CD4-positive, alpha-beta T cell (primary cell): Measurements from ENCODE around the gene USP44. TPM values are rescaled to one million over a fixed set of nuclear protein-coding genes. Genes with fewer than 3 reads are reported as not detected.
A peak's percentile ranks its signal among the peaks of the same experiment; 100 is the strongest.

Source experiments
- ATAC-seq: fragments of 200-7000 bp; cut with Tn5 transposase; one replicate; pipeline ENCODE4 v1.10.0; 2022; ENCODE audit warnings: mild to moderate bottlenecking; ENCODE audit not compliant: poor library complexity
- CTCF ChIA-PET: fragments of 350-600 bp; sonication (Branson Sonifier 250); formaldehyde crosslinking; loops from one replicate; lab custom pipeline; 2021; ENCODE audit warnings: antibody characterized with exemption, inconsistent platforms; lab: Charles Lee
- POLR2A ChIA-PET: fragments of 350-600 bp; sonication (Branson Sonifier 250); formaldehyde crosslinking; loops from one replicate; lab custom pipeline; 2021; ENCODE audit warnings: antibody characterized with exemption, inconsistent platforms; lab: Charles Lee
- DNase-seq, 14 experiments: peaks; one replicate each; pipeline ENCODE4 v3.0.0-alpha.2; 2013 to 2020; ENCODE audit warnings: mixed read lengths in 2 of 14
- H3K27ac ChIP-seq, 2 donors: one replicate each; pipeline versions ENCODE4 v1.5.1 to v1.7.0; 2013; ENCODE audit warnings: low read length in 2 of 2, low read depth in 1 of 2, mild to moderate bottlenecking in 1 of 2
- H3K27me3 ChIP-seq, 2 experiments: 1 replicate in 1 of 2; 2 replicates in 1 of 2; pipeline versions ENCODE4 v1.6.1 to v1.7.0; 2013; ENCODE audit warnings: low read length in 2 of 2, control low read depth in 1 of 2, mild to moderate bottlenecking in 1 of 2, moderate library complexity in 1 of 2; ENCODE audit not compliant: insufficient read depth in 2 of 2, control insufficient read depth in 1 of 2
- H3K36me3 ChIP-seq: one replicate; pipeline ENCODE4 v1.6.1; 2013; ENCODE audit warnings: low read length, control low read depth; ENCODE audit not compliant: insufficient read depth
- H3K4me1 ChIP-seq: one replicate; pipeline ENCODE4 v1.6.1; 2013; ENCODE audit warnings: low read length, control low read depth; ENCODE audit not compliant: insufficient read depth
- H3K4me3 ChIP-seq: one replicate; pipeline ENCODE4 v1.5.1; 2013; ENCODE audit warnings: mild to moderate bottlenecking, low read length, moderate library complexity
- H3K9me3 ChIP-seq, 2 experiments: 1 replicate in 1 of 2; 2 replicates in 1 of 2; pipeline versions ENCODE4 v1.6.1 to v1.7.0; 2013; ENCODE audit warnings: low read length in 2 of 2, mild to moderate bottlenecking in 2 of 2, control low read depth in 1 of 2, moderate library complexity in 1 of 2; ENCODE audit not compliant: control insufficient read depth in 1 of 2, insufficient read depth in 1 of 2
- H3K27ac Mint-ChIP-seq: one replicate; pipeline ENCODE4 v1.8.0; 2020; ENCODE audit warnings: mixed read lengths
- H3K27me3 Mint-ChIP-seq: one replicate; pipeline ENCODE4 v1.8.0; 2021; ENCODE audit warnings: mixed read lengths
- H3K36me3 Mint-ChIP-seq: one replicate; pipeline ENCODE4 v1.8.0; 2021; ENCODE audit warnings: low read depth, mixed read lengths
- H3K4me1 Mint-ChIP-seq: one replicate; pipeline ENCODE4 v1.8.0; 2021; ENCODE audit warnings: low read depth, mixed read lengths
- H3K4me3 Mint-ChIP-seq: one replicate; pipeline ENCODE4 v1.8.0; 2020; ENCODE audit warnings: mild to moderate bottlenecking, mixed read lengths
- H3K9me3 Mint-ChIP-seq: one replicate; pipeline ENCODE4 v1.8.0; 2020; ENCODE audit warnings: mixed read lengths
- intact Hi-C, 2 experiments: fragments of 100-400 bp; cut with DNase I in 1 of 2; cut with micrococcal nuclease in 1 of 2; formaldehyde crosslinking; loops; one replicate each; pipeline versions ENCODE4 v1.15.1 to v1.9.0; 2023 to 2025; cut with DNase I, micrococcal nuclease
- total RNA-seq, 174 experiments: library from RNA in 2 of 174; stranded (reverse) in 2 of 174; gene quantifications; one replicate each; pipeline ENCODE4 v1.2.3 and lab custom pipeline; 2021 to 2026
- TF ChIP-seq, protein P1 (sequence below): fragments of 200-600 bp; IDR thresholded peaks from one replicate; pipeline ENCODE4 v1.8.0; 2022; ENCODE audit warnings: antibody characterized with exemption, mild to moderate bottlenecking

Gene USP44
- total RNA-seq, 2 experiments from 2014 or later: 1.3 to 1.5 TPM

DNA sequence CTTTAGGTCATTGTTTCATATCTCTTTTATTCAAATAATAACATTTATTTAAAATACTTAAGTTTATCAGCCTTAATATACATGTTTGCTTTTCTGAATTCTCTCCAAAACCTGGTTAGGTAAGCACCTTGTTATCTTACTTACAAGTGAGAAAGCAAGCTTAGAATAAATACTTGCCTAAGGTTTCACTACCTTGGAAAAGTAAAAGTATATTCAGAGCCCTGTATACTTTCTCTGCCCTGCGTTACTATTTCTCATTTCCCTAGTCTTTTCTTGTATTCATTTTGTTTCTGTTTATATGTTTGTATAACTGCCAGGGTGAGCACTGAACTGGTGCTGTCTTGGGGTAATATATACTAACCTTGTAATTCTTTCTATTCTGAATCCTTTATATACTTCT is 55.8 kb downstream of the USP44 start:
- H3K36me3 Mint-ChIP-seq: peaks cover 81% of the 10 kb centered on the region
- H3K27ac ChIP-seq: no peak overlapping the region
- ATAC-seq (no peak), DNase-seq (no peak)
- H3K9me3 Mint-ChIP-seq: no peaks in the 10 kb centered on the region
- no peaks in the 10 kb centered on the region for H3K4me1 ChIP-seq
- intact Hi-C loops: no loop called here
- H3K4me3 ChIP-seq: no peak overlapping the region
- ChIA-PET CTCF (no interaction called here), POLR2A (no interaction called here)
- H3K4me1 Mint-ChIP-seq: peaks cover 20% of the 10 kb centered on the region
- H3K4me3 Mint-ChIP-seq: no peak overlapping the region
- H3K27ac Mint-ChIP-seq: peak overlapping the region; percentile 47
- TF ChIP-seq, protein P1, sequence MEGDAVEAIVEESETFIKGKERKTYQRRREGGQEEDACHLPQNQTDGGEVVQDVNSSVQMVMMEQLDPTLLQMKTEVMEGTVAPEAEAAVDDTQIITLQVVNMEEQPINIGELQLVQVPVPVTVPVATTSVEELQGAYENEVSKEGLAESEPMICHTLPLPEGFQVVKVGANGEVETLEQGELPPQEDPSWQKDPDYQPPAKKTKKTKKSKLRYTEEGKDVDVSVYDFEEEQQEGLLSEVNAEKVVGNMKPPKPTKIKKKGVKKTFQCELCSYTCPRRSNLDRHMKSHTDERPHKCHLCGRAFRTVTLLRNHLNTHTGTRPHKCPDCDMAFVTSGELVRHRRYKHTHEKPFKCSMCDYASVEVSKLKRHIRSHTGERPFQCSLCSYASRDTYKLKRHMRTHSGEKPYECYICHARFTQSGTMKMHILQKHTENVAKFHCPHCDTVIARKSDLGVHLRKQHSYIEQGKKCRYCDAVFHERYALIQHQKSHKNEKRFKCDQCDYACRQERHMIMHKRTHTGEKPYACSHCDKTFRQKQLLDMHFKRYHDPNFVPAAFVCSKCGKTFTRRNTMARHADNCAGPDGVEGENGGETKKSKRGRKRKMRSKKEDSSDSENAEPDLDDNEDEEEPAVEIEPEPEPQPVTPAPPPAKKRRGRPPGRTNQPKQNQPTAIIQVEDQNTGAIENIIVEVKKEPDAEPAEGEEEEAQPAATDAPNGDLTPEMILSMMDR: no peak
- no peaks in the 10 kb centered on the region for H3K9me3 ChIP-seq
- no peaks in the 10 kb centered on the region for H3K27me3 ChIP-seq
- no peaks in the 10 kb centered on the region for H3K27me3 Mint-ChIP-seq
- peaks cover 67% of the 10 kb centered on the region for H3K36me3 ChIP-seq

DNA sequence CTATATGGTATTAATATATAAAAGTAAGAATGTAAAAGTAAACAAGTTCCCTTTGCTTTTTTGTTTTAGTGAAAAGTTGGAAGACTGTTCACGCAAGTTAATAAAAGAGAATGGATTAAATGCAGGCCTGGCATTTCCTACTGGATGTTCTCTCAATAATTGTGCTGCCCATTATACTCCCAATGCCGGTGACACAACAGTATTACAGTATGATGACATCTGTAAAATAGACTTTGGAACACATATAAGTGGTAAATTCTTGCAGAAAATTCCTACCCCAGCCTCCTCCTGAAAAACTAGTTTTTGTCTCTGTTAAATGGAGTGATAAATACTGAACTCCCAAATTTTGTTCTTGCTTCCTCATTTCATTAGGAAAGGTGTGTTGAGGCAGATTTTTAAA is 56.4 kb downstream of the USP44 start:
- Mint-ChIP-seq H3K9me3 (no peaks in the 10 kb centered on the region), H3K27me3 (no peaks in the 10 kb centered on the region), H3K27ac (no peak overlapping the region), H3K4me3 (no peak overlapping the region), H3K4me1 (peaks cover 18% of the 10 kb centered on the region), H3K36me3 (peaks cover 81% of the 10 kb centered on the region)
- ATAC-seq (no peak), DNase-seq (no peak)
- TF ChIP-seq, protein P1: no peak
- Histone ChIP-seq H3K27ac (no peak overlapping the region), H3K36me3 (peaks cover 69% of the 10 kb centered on the region), H3K4me1 (no peaks in the 10 kb centered on the region), H3K9me3 (no peaks in the 10 kb centered on the region), H3K4me3 (no peak overlapping the region), H3K27me3 (no peaks in the 10 kb centered on the region)
- ChIA-PET CTCF (no interaction called here), POLR2A (no interaction called here)
- intact Hi-C loops: no loop called here

DNA sequence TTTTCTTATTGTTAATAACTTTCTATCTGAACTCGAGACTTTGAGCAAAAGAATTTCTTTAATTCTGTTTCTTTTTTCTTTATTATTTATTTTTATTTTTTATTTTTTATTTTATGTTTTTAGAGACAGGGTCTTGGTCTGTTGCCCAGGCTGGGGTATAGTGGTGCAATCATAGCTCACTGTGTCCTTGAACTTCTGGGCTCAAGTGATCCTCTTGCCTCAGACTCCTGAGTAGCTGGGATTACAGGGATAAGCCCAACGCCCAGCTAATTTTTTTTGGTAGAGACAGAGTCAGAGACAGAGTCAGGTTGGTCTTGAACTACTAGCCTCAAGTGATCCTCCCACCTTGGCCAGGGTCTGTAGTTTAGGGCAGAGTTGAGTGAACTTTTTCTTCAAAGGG is 58.8 kb downstream of the USP44 start:
- no peaks in the 10 kb centered on the region for H3K9me3 Mint-ChIP-seq
- Histone ChIP-seq H3K4me3 (no peak overlapping the region), H3K9me3 (no peaks in the 10 kb centered on the region), H3K36me3 (peaks cover 58% of the 10 kb centered on the region), H3K27me3 (no peaks in the 10 kb centered on the region), H3K27ac (no peak overlapping the region), H3K4me1 (no peaks in the 10 kb centered on the region)
- H3K27me3 Mint-ChIP-seq: no peaks in the 10 kb centered on the region
- DNase-seq: no peak
- H3K4me1 Mint-ChIP-seq: peaks cover 15% of the 10 kb centered on the region
- no peak overlapping the region for H3K4me3 Mint-ChIP-seq
- no peak overlapping the region for H3K27ac Mint-ChIP-seq
- no peak for ATAC-seq
- TF ChIP-seq, protein P1: no peak
- ChIA-PET CTCF (interaction anchor here (0.6 kb wide), 1 partner anchor 363 kb away, joined by 3 read pairs; no protein-coding TSS in a partner anchor), POLR2A (no interaction called here)
- intact Hi-C loops: no loop called here
- H3K36me3 Mint-ChIP-seq: peaks cover 78% of the 10 kb centered on the region
